HCT116 (cell line): ENCODE results near the gene ADARB2. TPM values are rescaled to one million over a fixed set of nuclear protein-coding genes. Genes with fewer than 3 reads are reported as not detected.

ENCODE experiments used
- ATAC-seq: fragments of 200-7000 bp; cut with Tn5 transposase; 2 replicates; pipeline ENCODE4 v1.9.1; 2020; ENCODE audit warnings: mild to moderate bottlenecking, moderate library complexity
- BruUV-seq: library from RNA; stranded (reverse); fragments of 400-500 nt; replicated peaks from 2 replicates; lab custom pipeline; 2021; lab: Mats Ljungman, UMichigan
- CTCF ChIA-PET: fragments of 300-600 bp; sonication (Branson Sonifier 250); formaldehyde crosslinking; loops from one replicate; lab custom pipeline; 2021; ENCODE audit warnings: antibody characterized with exemption; lab: Charles Lee
- POLR2A ChIA-PET: fragments of 300-600, 350-600 bp; sonication (Branson Sonifier 250); formaldehyde crosslinking; loops from one replicate; lab custom pipeline; 2021; ENCODE audit warnings: antibody characterized with exemption; lab: Charles Lee
- RAD21 ChIA-PET, 2 experiments: fragments of 300-600 bp; sonication (Branson Sonifier 250); formaldehyde crosslinking; loops; one replicate each; lab custom pipeline; 2023; ENCODE audit warnings: low total read pairs in 2 of 2; ENCODE audit not compliant: uncharacterized antibody in 2 of 2, unreplicated experiment in 2 of 2, low non-redundant PET in 1 of 2; lab: Charles Lee
- DNase-seq: peaks from one replicate; pipeline ENCODE4 v3.0.0-alpha.2; 2010; ENCODE audit warnings: low read depth, low spot score
- H2AFZ ChIP-seq: fragments of 200-600 bp; shearing (Covaris generic), sonication (generic); 2 replicates; pipeline ENCODE4 v1.6.1; 2017; ENCODE audit warnings: low read depth, mixed run types, mixed read lengths, antibody characterized with exemption, low read length; ENCODE audit not compliant: poor library complexity, severe bottlenecking
- H3K27ac ChIP-seq: 2 replicates; pipeline ENCODE4 v1.5.1; 2012; ENCODE audit warnings: low read depth, low read length
- H3K27me3 ChIP-seq: fragments of 200-600 bp; sonication (generic); 2 replicates; pipeline ENCODE4 v1.6.1; 2016; ENCODE audit warnings: mixed run types, low read length, mixed read lengths; ENCODE audit not compliant: insufficient read depth
- H3K36me3 ChIP-seq, 2 experiments: fragments of 200-500 bp in 1 of 2; fragments of 200-600 bp in 1 of 2; sonication (Bioruptor generic) in 1 of 2; sonication (generic) in 1 of 2; 2 replicates each; pipeline versions ENCODE4 v1.5.1 to v1.6.1; 2014 to 2016; ENCODE audit warnings: low read length in 2 of 2, inconsistent platforms in 1 of 2, mixed read lengths in 1 of 2, mixed run types in 1 of 2; ENCODE audit not compliant: insufficient read depth in 2 of 2, control insufficient read depth in 1 of 2
- H3K4me1 ChIP-seq, 2 experiments: fragments of 200-600 bp in 1 of 2; sonication (generic) in 1 of 2; 2 replicates each; pipeline versions ENCODE4 v1.5.1 to v1.6.1; 2012 to 2017; ENCODE audit warnings: low read length in 2 of 2, inconsistent platforms in 1 of 2, mild to moderate bottlenecking in 1 of 2, mixed read lengths in 1 of 2, mixed run types in 1 of 2, moderate library complexity in 1 of 2; ENCODE audit not compliant: insufficient read depth in 2 of 2, control insufficient read depth in 1 of 2
- H3K4me2 ChIP-seq: fragments of 200-600 bp; sonication (generic); 2 replicates; pipeline ENCODE4 v1.6.1; 2017; ENCODE audit warnings: mixed run types, low read length, mixed read lengths
- H3K4me3 ChIP-seq, 2 experiments: fragments of 200-600 bp in 1 of 2; sonication (generic) in 1 of 2; replicated peaks in 1 of 2; 2 replicates each; pipeline ENCODE4 v1.5.1; 2011 to 2016; ENCODE audit warnings: low read length in 2 of 2, control low read depth in 1 of 2, low read depth in 1 of 2, mild to moderate bottlenecking in 1 of 2, mixed read lengths in 1 of 2, mixed run types in 1 of 2
- H3K79me2 ChIP-seq: fragments of 200-600 bp; sonication (generic); 2 replicates; pipeline ENCODE4 v1.6.1; 2017; ENCODE audit warnings: mild to moderate bottlenecking, mixed run types, low read length, moderate library complexity, mixed read lengths; ENCODE audit not compliant: insufficient read depth
- H3K9ac ChIP-seq: fragments of 200-600 bp; sonication (generic); 2 replicates; pipeline ENCODE4 v1.6.1; 2016; ENCODE audit warnings: low read length, mixed read lengths
- H3K9me2 ChIP-seq: fragments of 200-600 bp; sonication (generic), shearing (Covaris generic); 2 replicates; pipeline ENCODE4 v1.6.1; 2017; ENCODE audit warnings: mixed run types, mild to moderate bottlenecking, moderate library complexity; ENCODE audit not compliant: insufficient read depth
- H3K9me3 ChIP-seq, 2 experiments: fragments of 200-500 bp in 1 of 2; fragments of 200-600 bp in 1 of 2; sonication (Bioruptor generic) in 1 of 2; sonication (generic) in 1 of 2; 2 replicates each; pipeline ENCODE4 v1.6.1; 2014 to 2017; ENCODE audit warnings: low read length in 2 of 2, mixed read lengths in 2 of 2, inconsistent platforms in 1 of 2, low read depth in 1 of 2, mild to moderate bottlenecking in 1 of 2, mixed run types in 1 of 2, moderate library complexity in 1 of 2; ENCODE audit not compliant: control insufficient read depth in 1 of 2, insufficient read depth in 1 of 2
- H4K20me1 ChIP-seq: fragments of 200-600 bp; sonication (generic), shearing (Covaris generic); 2 replicates; pipeline ENCODE4 v1.6.1; 2017; ENCODE audit warnings: mixed run types, mild to moderate bottlenecking, moderate library complexity; ENCODE audit not compliant: insufficient read depth
- CBX3 ChIP-seq: IDR thresholded peaks from 2 replicates; pipeline ENCODE4 v1.6.1; 2012; ENCODE audit warnings: low read depth
- ELF1 ChIP-seq: IDR thresholded peaks from 2 replicates; pipeline ENCODE4 v1.6.1; 2012; ENCODE audit warnings: low read depth, borderline replicate concordance
- EZH2phosphoT487 ChIP-seq: fragments of 200-600 bp; IDR thresholded peaks from 2 replicates; pipeline ENCODE4 v1.6.1; 2018; ENCODE audit warnings: antibody characterized with exemption, borderline replicate concordance
- FOSL1 ChIP-seq: IDR thresholded peaks from 2 replicates; pipeline ENCODE4 v1.6.1; 2012; ENCODE audit warnings: low read depth
- JUND ChIP-seq: IDR thresholded peaks from 2 replicates; pipeline ENCODE4 v1.6.1; 2012
- POLR2A ChIP-seq: IDR thresholded peaks from 2 replicates; pipeline ENCODE4 v1.7.0; 2011; ENCODE audit warnings: borderline replicate concordance; ENCODE audit not compliant: insufficient read depth, insufficient read length; ENCODE audit errors: extremely low read depth
- POLR2AphosphoS5 ChIP-seq: IDR thresholded peaks from 2 replicates; pipeline ENCODE4 v1.6.1; 2011; ENCODE audit warnings: mild to moderate bottlenecking, low read depth, low read length, moderate library complexity
- REST ChIP-seq: IDR thresholded peaks from 2 replicates; pipeline ENCODE4 v1.6.1; 2012; ENCODE audit warnings: low read depth
- SIN3A ChIP-seq: IDR thresholded peaks from 2 replicates; pipeline ENCODE4 v1.6.1; 2012; ENCODE audit warnings: low read depth
- SP1 ChIP-seq: IDR thresholded peaks from 2 replicates; pipeline ENCODE4 v1.6.1; 2012; ENCODE audit warnings: low read depth
- SRF ChIP-seq: IDR thresholded peaks from 2 replicates; pipeline ENCODE4 v1.6.1; 2012; ENCODE audit warnings: low read depth
- TCF7L2 ChIP-seq: IDR thresholded peaks from 2 replicates; pipeline ENCODE4 v1.7.0; 2011; ENCODE audit warnings: borderline replicate concordance, inconsistent platforms; ENCODE audit not compliant: insufficient read depth, insufficient read length; ENCODE audit errors: extremely low read depth
- ZFX ChIP-seq: fragments of 450-650 bp; IDR thresholded peaks from 2 replicates; pipeline ENCODE4 v1.6.1; 2017
- ZNF274 ChIP-seq: fragments of 200-500 bp; sonication (Bioruptor generic); IDR thresholded peaks from 2 replicates; pipeline ENCODE4 v1.6.1; 2014; ENCODE audit warnings: mild to moderate bottlenecking, low read depth, low read length, inconsistent platforms
- intact Hi-C: fragments of 100-400 bp; cut with micrococcal nuclease; formaldehyde crosslinking; loops from 2 replicates; pipeline ENCODE4 v1.10.0; 2022
- total RNA-seq: library from RNA; stranded (reverse); gene quantifications from one replicate; pipeline ENCODE4 v1.2.1, GENCODE V29; 2021; ENCODE audit not compliant: unreplicated experiment

The ADARB2 gene
- total RNA-seq, 1 experiment from 2014 or later, result not detected

GRCh38 chr10:1539216-1539615, 198.1 kb downstream of the ADARB2 start:
- Histone ChIP-seq H3K27ac (no peak overlapping the region), H3K9me3 (no peaks in the 10 kb centered on the region), H2AFZ (no peak overlapping the region), H4K20me1 (no peaks in the 10 kb centered on the region), H3K9me2 (no peaks in the 10 kb centered on the region), H3K36me3 (no peaks in the 10 kb centered on the region), H3K27me3 (no peaks in the 10 kb centered on the region), H3K79me2 (no peaks in the 10 kb centered on the region), H3K4me1 (no peaks in the 10 kb centered on the region), H3K4me2 (no peak overlapping the region), H3K4me3 (no peak overlapping the region), H3K9ac (no peak overlapping the region)
- intact Hi-C loops, result no loop called here
- ChIA-PET POLR2A (no interaction called here), RAD21 (no interaction called here), CTCF (no interaction called here)
- BruUV-seq, result no TSS peak
- ATAC-seq (no peak), DNase-seq (no peak)
- no peak for TF ChIP-seq SRF
- no peak for TF ChIP-seq FOSL1
- no peak for TF ChIP-seq POLR2A
- no peak for TF ChIP-seq CBX3
- TF ChIP-seq SIN3A, result no peak
- TF ChIP-seq REST, result no peak

- intact Hi-C loops, result no loop called here
- RAD21 ChIA-PET, result no interaction called here
- Histone ChIP-seq H3K27me3 (no peaks in the 10 kb centered on the region), H3K4me1 (no peaks in the 10 kb centered on the region), H3K9me3 (no peaks in the 10 kb centered on the region), H3K4me2 (no peak overlapping the region), H3K36me3 (no peaks in the 10 kb centered on the region), H3K27ac (no peak overlapping the region), H3K4me3 (no peak overlapping the region), H4K20me1 (no peaks in the 10 kb centered on the region), H2AFZ (no peak overlapping the region), H3K9ac (no peak overlapping the region), H3K79me2 (no peaks in the 10 kb centered on the region), H3K9me2 (no peaks in the 10 kb centered on the region)
- no peak for ATAC-seq
- POLR2A ChIA-PET, result no interaction called here
- CTCF ChIA-PET, result no interaction called here
- BruUV-seq, result no TSS peak
- no peak for DNase-seq
- TF ChIP-seq TCF7L2 (no peak), ELF1 (no peak), EZH2phosphoT487 (no peak), POLR2AphosphoS5 (no peak), CBX3 (no peak), REST (no peak), ZFX (no peak), ZNF274 (no peak), JUND (no peak), SP1 (no peak), SRF (no peak)
Observed at GRCh38 chr10:1538531-1539061, 198.7 kb downstream of the ADARB2 start.
